ENCODE results near the gene MACROH2A1. TPM values are rescaled to one million over a fixed set of nuclear protein-coding genes. Genes with fewer than 3 reads are reported as not detected.

MACROH2A1 gene
- total RNA-seq (2022; extraction: Qiagen RNA extraction; ENCODE audit: low read depth): 184 to 218 TPM (median 209 TPM) in 5 replicates

GRCh38 chr5:135398855-135399793 is at the start of gene MACROH2A1:
Gene MACROH2A1, minus strand, starts transcription at chr5:135399231. Its CDS starts 10,138 bp downstream, at chr5:135389093.

GRCh38 chr5:135447298-135447929 is 48.4 kb upstream of the MACROH2A1 start, which contains the start of gene DCANP1:
Gene DCANP1, minus strand, starts transcription at chr5:135447348. Its CDS starts 240 bp downstream, at chr5:135447108.

Other genes starting within 250 kb of the MACROH2A1 start
- not detected in 5 replicates for gene DCANP1, start 48.1 kb upstream of the MACROH2A1 start, total RNA-seq (2022; extraction: Qiagen RNA extraction; ENCODE audit: low read depth)
- not detected in 5 replicates for gene TIFAB, start 53.1 kb upstream of the MACROH2A1 start, total RNA-seq (2022; extraction: Qiagen RNA extraction; ENCODE audit: low read depth)
- not detected in 5 replicates for gene NEUROG1, start 136.7 kb upstream of the MACROH2A1 start, total RNA-seq (2022; extraction: Qiagen RNA extraction; ENCODE audit: low read depth)
- 0.10 to 0.25 TPM (median 0.12 TPM) in 5 replicates for gene CXCL14, start 179.8 kb upstream of the MACROH2A1 start, total RNA-seq (2022; extraction: Qiagen RNA extraction; ENCODE audit: low read depth)